Duodenal mucosa (tissue), 2 donors: Measurements from ENCODE around the gene PINLYP.

Experiments used
- H3K27ac ChIP-seq: one replicate; pipeline ENCODE4 v1.7.0; 2013; ENCODE audit warnings: low read depth, low read length
- H3K27me3 ChIP-seq, 2 donors: one replicate each; pipeline ENCODE4 v1.7.0; 2013; ENCODE audit warnings: low read length in 2 of 2, control low read depth in 1 of 2; ENCODE audit not compliant: insufficient read depth in 2 of 2, control insufficient read depth in 1 of 2
- H3K36me3 ChIP-seq, 2 donors: one replicate each; pipeline ENCODE4 v1.7.0; 2013; ENCODE audit warnings: low read length in 2 of 2, control low read depth in 1 of 2; ENCODE audit not compliant: insufficient read depth in 2 of 2, control insufficient read depth in 1 of 2
- H3K4me1 ChIP-seq, 2 donors: one replicate each; pipeline ENCODE4 v1.7.0; 2013; ENCODE audit warnings: low read length in 2 of 2, control low read depth in 1 of 2; ENCODE audit not compliant: insufficient read depth in 2 of 2, control insufficient read depth in 1 of 2
- H3K4me3 ChIP-seq, 2 donors: one replicate each; pipeline ENCODE4 v1.7.0; 2013; ENCODE audit warnings: low read length in 2 of 2, low read depth in 1 of 2
- H3K9ac ChIP-seq, 2 donors: one replicate each; pipeline ENCODE4 v1.7.0; 2013; ENCODE audit warnings: low read length in 2 of 2, low read depth in 1 of 2
- H3K9me3 ChIP-seq, 2 donors: one replicate each; pipeline ENCODE4 v1.7.0; 2013; ENCODE audit warnings: low read length in 2 of 2, control low read depth in 1 of 2; ENCODE audit not compliant: control insufficient read depth in 1 of 2

The PINLYP gene

DNA sequence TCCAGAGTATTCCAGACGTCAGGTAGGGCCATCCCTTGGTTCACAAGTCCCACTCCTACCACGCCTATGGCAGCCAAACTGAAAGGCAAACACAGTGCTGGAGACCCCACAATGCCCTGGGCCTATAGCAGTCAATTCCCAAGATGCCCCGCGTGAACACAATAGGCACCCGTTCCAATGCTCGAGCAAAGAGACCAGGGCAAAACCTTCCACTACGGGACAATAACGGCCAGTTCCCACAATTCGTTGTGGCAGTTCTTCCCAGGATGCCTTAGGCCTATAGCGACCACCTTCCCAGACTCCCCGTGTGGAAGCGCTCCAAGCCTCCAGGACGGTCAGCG is 43.3 kb downstream of the PINLYP start:
- Histone ChIP-seq H3K4me3 (peak overlapping the region; percentile 83 to 94), H3K4me1 (peaks cover 15 to 17% of the 10 kb centered on the region in 2 donors), H3K9me3 (no peaks in the 10 kb centered on the region), H3K36me3 (peaks cover 0 to 2% of the 10 kb centered on the region in 2 donors), H3K9ac (peak overlapping the region; percentile 77 to 91), H3K27me3 (no peaks in the 10 kb centered on the region), H3K27ac (peak overlapping the region; percentile 90)

GRCh38 chr19:43619262-43620060 is 43.9 kb downstream of the PINLYP start, which contains the start of gene ZNF428:
TSS of gene ZNF428 (minus strand) at chr19:43619629. CDS start at chr19:43614304, 5,325 bp downstream.
- Histone ChIP-seq H3K4me1 (peaks cover 15 to 17% of the 10 kb centered on the region in 2 donors), H3K9ac (peak within 1 kb of the TSS; percentile 77 to 91), H3K36me3 (no peaks in the 10 kb centered on the region), H3K27ac (peak within 1 kb of the TSS; percentile 90), H3K9me3 (no peaks in the 10 kb centered on the region), H3K27me3 (no peaks in the 10 kb centered on the region), H3K4me3 (peak within 1 kb of the TSS; percentile 83 to 94)

- H3K4me3 ChIP-seq, result peak overlapping the region; percentile 83 to 94
- no peaks in the 10 kb centered on the region for H3K36me3 ChIP-seq
- no peaks in the 10 kb centered on the region for H3K27me3 ChIP-seq
- H3K27ac ChIP-seq, result peak overlapping the region; percentile 90
- H3K9ac ChIP-seq, result peak overlapping the region; percentile 77 to 91
- H3K9me3 ChIP-seq, result no peaks in the 10 kb centered on the region
- H3K4me1 ChIP-seq, result peaks cover 15 to 17% of the 10 kb centered on the region in 2 donors
Observed at GRCh38 chr19:43620061-43621001, 44.7 kb downstream of the PINLYP start.

DNA sequence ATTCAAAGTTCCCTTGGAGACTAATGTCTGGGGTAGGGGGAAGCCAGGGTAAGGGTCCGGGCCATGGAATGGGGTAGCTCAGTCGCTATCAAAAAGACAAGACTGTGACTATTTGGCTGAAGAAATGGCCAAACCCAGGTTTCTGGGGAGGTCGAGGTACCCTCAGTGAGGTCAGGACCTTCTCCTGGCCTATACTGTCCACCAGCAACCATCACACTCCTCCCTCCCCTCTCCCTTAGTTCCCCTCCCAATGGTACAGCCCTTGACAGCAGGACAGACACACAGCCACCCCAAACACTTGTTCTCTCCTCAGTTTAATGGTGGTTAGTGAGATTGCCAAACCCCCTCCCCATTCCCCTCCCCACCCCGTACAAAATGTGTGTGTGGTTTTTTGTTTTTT is 46.5 kb downstream of the PINLYP start:
- Histone ChIP-seq H3K4me1 (peaks cover 15 to 17% of the 10 kb centered on the region in 2 donors), H3K4me3 (no peak overlapping the region), H3K9ac (no peak overlapping the region), H3K27me3 (no peaks in the 10 kb centered on the region), H3K27ac (no peak overlapping the region), H3K36me3 (no peaks in the 10 kb centered on the region), H3K9me3 (no peaks in the 10 kb centered on the region)

- H3K27ac ChIP-seq, result no peak overlapping the region
- H3K9ac ChIP-seq, result no peak overlapping the region
- no peaks in the 10 kb centered on the region for H3K9me3 ChIP-seq
- peaks cover 15 to 17% of the 10 kb centered on the region in 2 donors for H3K4me1 ChIP-seq
- no peaks in the 10 kb centered on the region for H3K36me3 ChIP-seq
- H3K4me3 ChIP-seq, result no peak overlapping the region
- no peaks in the 10 kb centered on the region for H3K27me3 ChIP-seq
Observed at GRCh38 chr19:43622956-43623355, 47.4 kb downstream of the PINLYP start.

GRCh38 chr19:43623889-43624670 is 48.5 kb downstream of the PINLYP start:
- no peak overlapping the region for H3K9ac ChIP-seq
- H3K9me3 ChIP-seq, result no peaks in the 10 kb centered on the region
- H3K36me3 ChIP-seq, result no peaks in the 10 kb centered on the region
- H3K27me3 ChIP-seq, result no peaks in the 10 kb centered on the region
- no peak overlapping the region for H3K27ac ChIP-seq
- H3K4me1 ChIP-seq, result peaks cover 7 to 10% of the 10 kb centered on the region in 2 donors
- H3K4me3 ChIP-seq, result no peak overlapping the region

DNA sequence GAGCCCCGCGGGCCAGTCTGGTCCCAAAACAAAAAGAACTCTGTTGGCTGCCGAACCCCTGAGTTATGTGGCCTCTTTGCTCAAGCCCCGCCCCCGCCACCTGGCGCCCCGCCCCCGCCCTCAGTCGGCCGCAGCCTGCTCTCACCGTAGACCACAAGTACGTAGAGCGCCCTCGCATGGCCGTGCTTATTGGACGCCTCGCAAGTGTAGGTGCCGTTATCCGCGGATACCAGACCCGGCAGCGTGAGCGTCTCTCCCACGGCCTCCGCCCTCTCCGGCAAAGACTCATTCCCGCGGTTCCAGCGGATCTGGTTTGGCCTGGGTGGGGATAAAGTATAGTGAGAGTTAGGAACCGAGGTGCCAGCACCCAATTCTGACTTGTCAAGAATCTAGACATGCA is 49.3 kb downstream of the PINLYP start:
- Histone ChIP-seq H3K27me3 (no peaks in the 10 kb centered on the region), H3K36me3 (no peaks in the 10 kb centered on the region), H3K9me3 (no peaks in the 10 kb centered on the region), H3K27ac (no peak overlapping the region), H3K4me1 (peaks cover 5 to 10% of the 10 kb centered on the region in 2 donors), H3K9ac (no peak overlapping the region), H3K4me3 (no peak overlapping the region)

DNA sequence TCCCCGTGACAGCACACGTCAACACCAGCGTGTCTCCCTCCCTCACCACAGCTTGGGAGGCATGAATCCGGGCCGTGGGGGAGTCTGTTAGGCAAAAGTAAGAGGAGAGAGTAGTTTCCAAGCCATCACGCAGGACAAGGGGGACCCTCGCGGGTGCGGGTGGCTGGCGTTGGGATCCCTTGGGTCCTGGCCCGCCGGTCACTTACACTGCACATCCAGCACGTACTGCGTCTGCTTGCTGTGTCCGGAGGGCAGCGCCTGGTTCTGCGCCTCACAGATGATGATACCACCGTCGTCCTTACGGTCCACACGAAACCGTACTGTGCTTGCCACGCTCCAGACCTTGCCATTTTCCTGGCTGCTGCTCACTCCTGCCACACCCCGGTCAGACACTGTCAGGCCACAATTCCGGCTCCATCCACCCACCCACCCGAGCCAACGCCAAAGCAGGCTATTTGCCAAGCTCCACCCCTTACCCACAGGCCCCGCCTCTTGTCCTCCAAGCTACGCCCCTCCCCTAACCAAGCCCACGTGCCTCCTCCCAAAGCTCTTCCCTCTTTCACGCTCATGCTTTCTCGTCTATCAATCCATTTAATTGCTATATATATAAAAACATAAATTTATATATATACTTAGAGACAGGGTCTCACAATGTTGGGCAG is 50.4 kb downstream of the PINLYP start:
- Histone ChIP-seq H3K36me3 (no peaks in the 10 kb centered on the region), H3K4me3 (no peak overlapping the region), H3K27ac (no peak overlapping the region), H3K9me3 (no peaks in the 10 kb centered on the region), H3K27me3 (no peaks in the 10 kb centered on the region), H3K4me1 (no peaks in the 10 kb centered on the region), H3K9ac (no peak overlapping the region)

DNA sequence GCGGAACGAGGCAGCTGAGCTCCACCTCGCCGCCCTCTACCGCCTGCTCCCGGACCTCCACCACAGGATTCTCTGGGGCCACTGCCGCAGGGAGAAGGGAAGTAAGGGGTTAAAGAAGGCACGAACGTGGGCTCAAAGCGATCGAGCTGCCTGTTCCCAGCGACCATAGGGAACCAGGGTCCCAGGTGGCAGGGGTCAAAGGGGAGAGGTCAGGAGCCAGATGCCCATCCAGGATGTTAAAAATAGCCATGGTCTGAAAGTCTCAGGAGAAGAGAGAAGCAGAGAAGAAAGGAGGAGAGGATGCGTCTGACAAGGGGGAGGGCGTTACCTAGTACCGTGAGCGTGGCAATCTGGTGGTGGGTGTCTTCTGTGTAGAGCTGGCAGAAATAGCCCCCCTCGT is 51.2 kb downstream of the PINLYP start:
- H3K27me3 ChIP-seq, result no peaks in the 10 kb centered on the region
- H3K27ac ChIP-seq, result no peak overlapping the region
- no peaks in the 10 kb centered on the region for H3K36me3 ChIP-seq
- H3K9ac ChIP-seq, result no peak overlapping the region
- no peaks in the 10 kb centered on the region for H3K9me3 ChIP-seq
- H3K4me1 ChIP-seq, result no peaks in the 10 kb centered on the region
- H3K4me3 ChIP-seq, result no peak overlapping the region
